Stimulated activated CD8-positive, alpha-beta memory T cell treated with anti-CD3 and anti-CD28 coated beads, Interleukin-15, amount 100 ng/mL, for 48 hours (primary cell): ENCODE data around the gene NTPCR.
"Not testable (repeated sequence)": the region's sequence is repeated elsewhere in the genome, so short reads cannot be mapped to it uniquely, and the experiment has no call there.

Experiments
- DNase-seq, 2 donors: peaks; one replicate each; pipeline ENCODE4 v3.0.0-alpha.2; 2020; ENCODE audit warnings: low read depth in 2 of 2

Gene NTPCR

GRCh38 chr1:232927166-232927565, 23.2 kb upstream of the NTPCR start:
- DNase-seq: not testable (repeated sequence)

GRCh38 chr1:232927830-232928505, 22.4 kb upstream of the NTPCR start:
- DNase-seq: no peak

DNA sequence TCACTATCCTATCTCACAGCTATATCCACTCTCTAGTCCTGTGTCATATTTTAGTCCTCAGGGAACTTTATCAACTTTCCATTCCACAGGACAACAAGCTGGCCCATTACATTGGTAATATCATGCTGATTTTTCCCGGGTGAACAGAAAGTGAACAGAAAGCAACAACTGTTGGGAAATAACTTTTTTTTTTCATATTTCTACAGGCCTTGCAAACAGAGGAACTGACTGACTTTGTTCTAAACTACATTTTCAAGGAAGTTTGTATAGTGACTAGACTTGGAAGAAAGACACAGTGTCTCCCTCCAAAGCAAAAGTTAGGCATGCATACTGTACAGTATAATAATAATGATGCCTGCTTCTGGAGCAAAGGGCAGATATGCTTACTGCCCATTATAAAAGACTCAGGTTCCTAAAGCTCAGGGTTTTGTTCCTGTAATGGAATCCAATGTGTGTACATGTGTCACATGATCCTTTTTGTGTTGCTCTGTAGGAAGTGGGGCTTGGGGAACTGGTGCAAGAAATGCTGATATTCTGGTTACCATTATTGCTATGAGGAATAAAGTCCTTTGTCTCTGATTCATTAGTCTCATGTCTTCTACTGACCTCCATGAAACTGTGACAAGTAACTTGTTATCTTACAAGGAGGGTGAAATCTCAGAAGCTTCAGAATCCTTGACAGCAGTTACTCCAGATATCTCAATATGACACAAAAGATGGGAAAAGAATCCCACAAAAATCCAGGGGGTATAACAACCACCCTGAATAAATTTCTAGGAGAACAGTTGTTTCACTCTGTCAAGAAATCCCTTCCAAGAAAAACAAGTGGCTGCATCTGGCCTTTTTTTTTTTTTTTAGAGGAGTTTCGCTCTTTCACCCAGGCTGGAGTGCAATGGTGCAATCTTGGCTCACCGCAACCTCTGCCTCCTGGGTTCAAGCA, 17.7 kb upstream of the NTPCR start:
- no peak for DNase-seq

DNA sequence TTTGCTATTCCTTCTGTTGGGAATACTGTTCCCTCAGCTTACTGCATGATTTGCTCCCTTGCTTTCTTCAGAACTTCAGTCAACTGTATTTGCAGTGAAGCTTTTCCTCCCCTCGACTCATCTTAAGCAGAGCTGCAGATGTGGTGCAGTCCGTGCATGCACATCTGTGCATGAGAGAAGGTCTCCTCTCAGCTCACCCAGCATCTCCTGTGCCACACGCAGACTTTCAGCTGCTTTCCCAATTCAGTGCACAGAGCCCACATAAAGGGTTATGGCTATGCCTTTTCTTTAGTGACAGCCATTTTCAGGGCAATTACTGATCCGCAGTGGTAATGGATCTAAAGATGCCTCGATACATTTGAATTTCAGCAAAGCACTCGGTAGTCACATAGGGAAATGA, 13.5 kb upstream of the NTPCR start:
- no peak for DNase-seq

DNA sequence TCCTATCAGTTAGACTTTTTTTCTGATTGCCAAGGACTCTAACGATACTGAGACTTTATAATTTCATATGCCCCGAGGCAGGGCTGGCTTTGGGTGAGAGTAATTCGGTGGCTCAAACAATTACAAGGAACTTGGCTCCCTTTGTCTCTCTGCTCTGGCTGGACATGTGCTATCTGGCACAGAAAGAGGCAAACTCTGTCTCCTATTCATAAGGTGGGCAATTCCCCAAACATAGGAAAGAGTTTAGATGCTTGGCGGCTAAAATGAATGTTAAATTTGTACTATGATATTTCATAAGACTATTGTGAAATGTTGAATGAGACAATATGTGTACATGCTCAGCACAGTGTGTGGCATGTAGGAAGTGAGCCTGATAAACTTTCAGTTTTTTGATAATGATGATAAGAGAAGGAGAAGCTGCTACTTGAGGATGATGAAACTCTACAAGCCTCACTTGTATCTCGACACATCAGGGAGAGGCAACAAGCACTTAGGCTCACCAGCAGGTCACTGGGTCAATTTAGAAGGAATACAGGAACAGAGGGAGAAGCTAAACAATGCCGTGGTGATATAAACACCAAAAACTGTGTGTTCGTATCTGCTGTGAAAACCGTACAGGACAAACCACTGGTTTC, 12.6 kb upstream of the NTPCR start:
- no peak for DNase-seq

DNA sequence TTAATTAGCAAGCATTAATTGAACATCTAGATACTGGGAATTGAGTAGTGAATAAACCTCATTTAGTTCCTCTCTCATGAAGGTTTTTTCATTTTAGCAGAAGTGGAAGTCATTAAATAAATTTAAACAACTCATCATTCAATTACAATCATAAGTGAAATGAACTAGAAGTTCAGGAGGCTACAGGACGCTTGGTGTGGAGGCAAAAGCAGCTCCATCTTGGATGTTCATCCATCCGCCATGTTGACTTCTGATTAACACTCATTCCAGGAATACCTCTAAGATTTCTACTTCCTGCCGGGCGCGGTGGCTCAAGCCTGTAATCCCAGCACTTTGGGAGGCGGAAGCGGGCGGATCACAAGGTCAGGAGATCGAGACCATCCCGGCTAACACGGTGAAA, 11.5 kb upstream of the NTPCR start:
- DNase-seq: no peak

DNA sequence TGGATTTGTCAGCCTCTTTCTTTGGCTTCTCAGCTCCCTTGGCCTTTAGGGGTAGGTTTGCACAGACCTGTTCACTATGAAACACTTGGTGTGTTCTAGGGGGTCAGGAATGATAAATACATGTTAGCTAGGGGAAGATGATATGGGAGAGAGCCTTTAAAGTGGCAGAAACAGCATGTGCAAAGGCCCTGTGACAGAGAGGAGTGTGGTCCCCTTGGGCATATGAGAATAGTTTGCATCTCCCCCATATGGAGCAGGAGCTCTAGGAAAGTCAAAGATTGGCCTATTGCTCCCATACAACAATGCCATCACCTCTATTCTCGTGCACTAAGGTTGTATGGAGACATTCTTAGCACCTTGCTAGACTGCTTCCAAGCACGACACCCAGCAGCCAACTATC, 10.7 kb upstream of the NTPCR start:
- DNase-seq: no peak

DNA sequence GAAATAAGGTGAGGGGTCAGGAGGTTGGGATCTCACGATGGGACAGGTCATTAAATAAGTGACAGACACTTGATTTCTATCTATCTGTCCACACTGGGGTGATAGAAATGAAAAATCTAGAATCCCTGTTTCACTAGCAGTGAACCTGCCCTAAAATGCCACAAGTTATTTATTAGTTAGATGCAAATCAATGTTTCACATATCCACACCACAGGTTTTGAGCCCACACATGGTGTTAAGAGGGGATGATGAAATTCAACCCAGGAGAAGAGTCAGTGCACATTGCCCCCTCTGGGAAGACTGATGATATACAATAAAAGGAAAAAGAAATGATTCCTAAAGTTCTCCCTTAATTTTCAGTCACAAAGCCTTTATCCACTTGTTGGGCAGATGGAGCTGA, 10.1 kb upstream of the NTPCR start:
- no peak for DNase-seq

DNA sequence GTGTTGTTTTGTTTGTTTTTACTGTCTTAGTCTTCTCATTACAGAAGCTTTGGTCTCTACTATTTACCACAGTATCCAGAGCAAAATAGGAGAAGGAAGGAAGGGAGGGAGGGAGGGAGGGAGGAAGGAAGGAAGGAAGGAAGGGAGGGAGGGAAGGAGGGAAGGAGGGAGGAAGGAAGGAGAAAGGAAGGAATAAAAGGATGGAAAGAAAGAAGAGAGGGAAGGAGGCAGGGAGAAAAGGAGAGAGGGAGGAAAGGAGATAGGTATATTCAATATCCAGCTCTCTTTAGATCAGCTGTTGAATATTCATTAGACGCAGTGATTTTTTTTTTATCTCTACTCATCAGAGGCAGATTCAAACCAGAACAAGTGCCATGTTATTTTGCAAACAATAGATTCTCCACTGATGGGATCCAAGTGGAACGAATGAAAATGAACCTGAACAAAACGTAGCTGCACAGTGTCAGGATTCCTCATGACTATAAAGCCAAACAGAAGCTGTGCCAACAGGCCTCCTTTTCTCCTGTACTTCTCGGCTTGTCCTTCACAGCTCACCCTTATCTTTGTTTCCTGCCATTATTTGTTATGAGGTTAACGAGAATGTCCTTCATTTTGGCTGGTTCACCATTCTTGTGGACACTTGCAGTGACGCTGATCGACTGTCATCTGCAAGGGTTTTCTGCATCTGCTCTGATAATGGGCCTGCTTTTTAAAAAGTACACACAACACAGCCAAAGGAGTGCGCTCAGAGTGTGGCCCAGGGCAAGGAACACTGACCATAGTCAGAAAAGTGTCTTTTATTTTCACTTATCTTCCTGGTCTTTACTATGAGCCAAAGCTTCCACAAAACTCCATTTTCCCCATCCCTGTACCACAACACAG, 7.8 kb upstream of the NTPCR start:
- no peak for DNase-seq

DNA sequence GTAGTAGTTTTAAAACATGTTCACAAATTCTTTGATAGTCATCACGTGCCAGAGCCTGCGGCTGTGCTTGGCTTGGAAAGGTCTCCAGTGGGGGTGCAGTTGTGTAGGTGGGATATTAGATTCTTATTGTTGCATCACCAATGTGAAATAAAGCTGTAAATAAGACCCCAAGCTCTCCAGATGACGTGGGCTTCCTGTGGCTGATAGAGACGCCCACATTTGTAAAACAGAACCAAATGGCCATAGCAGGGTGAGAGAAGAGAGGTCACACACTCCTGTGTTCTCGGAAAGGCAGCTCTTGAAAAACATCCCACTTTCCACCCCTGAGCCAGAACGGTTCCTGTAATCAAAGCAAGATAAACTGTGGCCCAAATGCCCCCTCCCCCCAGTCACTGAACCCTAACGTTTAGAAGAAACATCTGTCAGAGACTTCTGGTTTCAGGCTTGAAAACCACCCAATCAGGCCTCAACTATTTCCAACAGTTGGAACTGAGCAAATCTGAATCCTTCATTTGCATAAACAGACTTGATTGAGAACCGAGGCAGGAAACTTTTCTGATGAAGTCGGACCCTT, 6.6 kb upstream of the NTPCR start:
- DNase-seq: peak; percentile 37 to 40

DNA sequence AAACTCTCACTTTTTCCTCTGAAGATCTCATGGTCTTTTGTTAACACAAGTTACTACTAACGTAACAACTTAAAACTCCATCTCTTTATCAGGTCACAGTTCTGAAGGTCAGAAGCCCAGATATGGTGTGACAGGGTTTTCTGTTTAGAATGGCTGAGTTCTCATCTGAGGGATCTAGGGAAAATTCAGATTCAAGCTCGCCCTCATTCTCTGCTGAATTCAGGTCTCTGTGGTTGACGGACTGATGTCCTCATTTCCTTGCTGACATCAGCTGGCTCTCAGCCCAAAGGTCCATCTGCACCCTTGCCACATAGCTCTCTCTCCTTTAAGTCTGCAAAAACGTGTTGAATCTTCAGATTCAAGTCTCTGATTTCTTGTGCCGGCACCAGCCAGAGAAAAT, 6.1 kb upstream of the NTPCR start:
- no peak for DNase-seq

DNA sequence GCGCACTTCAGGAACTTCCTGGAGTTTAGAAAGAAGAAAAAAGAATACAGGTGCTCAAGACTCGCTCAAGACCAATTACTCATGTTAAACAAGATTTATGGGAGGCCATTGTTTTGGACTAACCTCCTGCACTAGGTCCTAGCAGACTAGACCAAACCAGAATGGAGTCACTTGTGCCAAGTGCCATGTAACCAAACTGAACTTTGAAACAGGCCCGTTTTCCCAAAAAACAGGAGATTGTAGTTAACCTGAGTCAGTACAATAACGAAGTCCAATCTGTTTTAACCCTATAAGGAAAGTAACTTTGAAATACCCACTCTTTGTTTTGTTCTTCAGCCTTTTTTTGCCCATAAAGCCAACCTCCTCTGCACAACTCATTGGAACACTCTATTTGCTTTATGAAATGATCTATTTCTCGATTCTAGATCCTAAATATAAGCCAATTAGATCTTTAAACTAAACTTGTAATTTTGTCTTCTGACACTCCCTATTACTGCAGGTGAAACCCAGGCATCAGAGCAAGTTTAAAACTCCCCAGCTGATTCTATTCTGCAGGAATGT, 695 bp upstream of the NTPCR start:
- no peak for DNase-seq

DNA sequence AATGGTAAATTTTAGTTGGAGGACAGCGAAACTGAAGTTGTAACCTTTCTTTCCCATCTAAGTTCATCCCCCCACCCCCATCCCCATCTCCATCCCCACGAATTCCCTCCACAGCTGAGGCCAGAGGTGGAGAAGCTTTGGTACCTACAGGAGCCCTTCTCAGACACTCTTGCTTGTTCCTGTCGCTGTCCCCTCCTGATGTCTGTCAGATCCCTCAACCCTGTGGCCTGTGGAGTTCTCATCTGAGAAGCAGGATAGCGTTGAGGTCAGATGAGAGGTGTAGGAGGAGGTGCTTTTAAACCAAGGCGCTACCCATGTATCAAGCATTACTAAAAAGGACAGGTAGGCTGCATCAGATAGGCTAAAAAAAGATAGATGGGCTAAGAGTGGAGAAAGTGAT, 769 bp downstream of the NTPCR start:
- no peak for DNase-seq

DNA sequence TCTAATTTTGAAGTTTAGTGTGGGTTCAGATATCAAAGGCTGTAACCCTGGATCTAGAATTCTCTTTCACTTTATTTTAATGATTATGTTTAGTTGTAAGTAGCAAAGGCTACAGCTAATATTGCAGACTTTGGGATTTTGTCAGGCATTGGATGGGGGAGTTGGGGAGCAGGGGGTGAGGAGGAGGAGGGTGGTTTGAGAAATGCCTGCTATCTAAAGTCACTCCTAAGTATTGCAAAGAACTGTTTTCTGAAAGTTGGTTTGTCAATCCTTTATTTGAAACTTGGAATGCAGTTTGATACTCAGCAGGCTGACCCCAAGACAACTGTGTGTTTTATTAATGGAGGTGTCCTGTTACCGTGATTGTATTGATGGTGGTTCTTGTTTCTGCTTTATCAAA, 1.2 kb downstream of the NTPCR start:
- DNase-seq: no peak

DNA sequence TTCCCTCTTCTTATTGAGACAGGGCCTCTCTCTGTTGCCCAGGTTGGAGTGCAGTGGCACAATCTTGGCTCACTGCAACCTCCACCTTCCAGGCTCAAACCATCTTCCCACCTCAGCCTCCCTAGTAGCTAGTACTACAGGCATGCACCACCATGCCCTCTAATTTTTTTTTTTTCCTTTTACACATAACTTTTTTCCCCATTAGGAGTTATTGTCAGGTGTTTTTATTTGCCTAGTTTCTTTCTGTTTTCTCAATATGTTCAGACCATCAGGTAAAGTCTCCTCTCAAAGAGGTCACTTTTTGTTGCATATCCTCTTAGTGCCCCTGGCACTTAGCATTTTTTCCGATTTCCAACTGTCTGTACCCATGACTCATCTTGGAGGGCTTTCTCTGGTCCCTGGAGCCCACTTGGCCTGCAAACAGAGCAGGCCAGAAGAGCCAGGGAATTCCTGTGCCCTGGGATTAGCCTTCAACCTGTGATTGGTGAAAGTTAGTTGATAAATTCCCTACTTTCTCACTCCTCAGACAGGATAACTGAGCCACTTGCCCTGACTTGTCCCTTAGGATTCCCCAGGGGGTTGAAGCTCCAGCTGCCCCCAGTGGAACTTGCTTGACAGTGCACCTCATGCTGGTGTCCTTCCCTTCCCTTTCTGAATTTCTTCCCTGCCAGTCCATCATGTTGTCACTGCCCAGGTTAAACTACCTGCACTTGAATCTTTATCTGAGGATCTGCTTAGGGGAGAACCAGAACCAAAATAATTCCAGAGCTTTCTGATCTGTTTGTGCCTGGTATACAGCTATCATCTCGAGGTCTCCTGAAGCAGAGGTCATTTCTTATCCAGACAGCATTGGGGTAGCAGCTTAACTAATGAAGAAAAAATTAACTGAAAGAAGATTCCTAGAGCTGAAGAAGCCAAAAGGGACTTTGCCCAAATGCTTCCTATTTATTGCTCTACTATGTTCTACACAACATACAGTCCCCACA, 2.4 kb downstream of the NTPCR start:
- no peak for DNase-seq

GRCh38 chr1:232954594-232955365, 4.4 kb downstream of the NTPCR start:
- DNase-seq: no peak

- DNase-seq: no peak
Measured at GRCh38 chr1:232956081-232956480, 5.7 kb downstream of the NTPCR start.

DNA sequence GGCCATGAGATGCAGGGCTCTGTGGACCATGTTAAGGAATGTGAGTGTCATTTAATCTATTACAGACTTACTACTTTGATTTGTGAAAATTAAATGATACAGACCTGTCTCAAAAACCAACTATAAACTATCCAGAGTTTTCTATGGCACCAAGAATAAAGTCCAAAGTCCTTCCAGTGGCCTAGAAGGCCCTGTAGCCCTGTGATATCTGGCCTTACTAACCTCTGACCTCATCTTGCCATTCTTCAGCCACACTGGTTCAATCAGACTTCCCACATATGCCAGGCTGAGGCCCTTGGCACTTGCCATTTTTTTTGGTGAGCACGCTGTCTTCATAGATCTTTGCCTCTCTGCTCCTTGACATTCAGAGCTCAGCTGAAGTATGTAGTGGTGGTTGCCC, 7.7 kb downstream of the NTPCR start:
- no peak for DNase-seq
